HEK293 (cell line): ENCODE results near the gene MVD.

Source experiments
- GLIS2 ChIP-seq: fragments of 450-650 bp; formaldehyde crosslinking; IDR thresholded peaks from 2 replicates; pipeline ENCODE4 v1.5.1; 2016; ENCODE audit warnings: missing biosample characterization, missing genetic modification characterization
- HIC1 ChIP-seq: fragments of 450-650 bp; formaldehyde crosslinking; IDR thresholded peaks from 2 replicates; pipeline ENCODE4 v1.5.1; 2016; ENCODE audit warnings: missing biosample characterization, missing genetic modification characterization
- HOXC10 ChIP-seq: sonication (generic); formaldehyde crosslinking; IDR thresholded peaks from 2 replicates; pipeline ENCODE4 v1.8.1; 2023; ENCODE audit warnings: mild to moderate bottlenecking, missing genetic modification reagents
- INSM2 ChIP-seq: fragments of 450-650 bp; formaldehyde crosslinking; IDR thresholded peaks from 2 replicates; pipeline ENCODE4 v1.5.1; 2016; ENCODE audit warnings: missing biosample characterization, missing genetic modification characterization
- KLF1 ChIP-seq: fragments of 450-650 bp; formaldehyde crosslinking; IDR thresholded peaks from 2 replicates; pipeline ENCODE4 v1.5.1; 2016; ENCODE audit warnings: missing biosample characterization, missing genetic modification characterization
- KLF10 ChIP-seq: fragments of 450-650 bp; IDR thresholded peaks from 2 replicates; pipeline ENCODE4 v1.5.1; 2018; ENCODE audit warnings: missing biosample characterization, mild to moderate bottlenecking, missing genetic modification characterization
- KLF16 ChIP-seq: fragments of 450-650 bp; formaldehyde crosslinking; IDR thresholded peaks from 2 replicates; pipeline ENCODE4 v1.5.1; 2017; ENCODE audit warnings: missing biosample characterization, missing genetic modification characterization
- KLF8 ChIP-seq: fragments of 450-650 bp; formaldehyde crosslinking; IDR thresholded peaks from 2 replicates; pipeline ENCODE4 v1.5.1; 2016; ENCODE audit warnings: missing biosample characterization, missing genetic modification characterization
- MZF1 ChIP-seq: fragments of 450-650 bp; formaldehyde crosslinking; IDR thresholded peaks from 2 replicates; pipeline ENCODE4 v1.5.1; 2017; ENCODE audit warnings: missing biosample characterization, missing genetic modification characterization, borderline replicate concordance
- PATZ1 ChIP-seq: fragments of 450-650 bp; formaldehyde crosslinking; IDR thresholded peaks from 2 replicates; pipeline ENCODE4 v1.5.1; 2016; ENCODE audit warnings: missing biosample characterization, missing genetic modification characterization
- PRDM10 ChIP-seq: fragments of 450-650 bp; formaldehyde crosslinking; IDR thresholded peaks from 2 replicates; pipeline ENCODE4 v1.5.1; 2016; ENCODE audit warnings: missing biosample characterization, missing genetic modification characterization
- SP2 ChIP-seq: fragments of 450-650 bp; formaldehyde crosslinking; IDR thresholded peaks from 2 replicates; pipeline ENCODE4 v1.5.1; 2016; ENCODE audit warnings: missing biosample characterization, missing genetic modification characterization
- SP3 ChIP-seq: fragments of 450-650 bp; formaldehyde crosslinking; IDR thresholded peaks from 2 replicates; pipeline ENCODE4 v1.5.1; 2016; ENCODE audit warnings: missing biosample characterization, missing genetic modification characterization
- SP7 ChIP-seq: fragments of 450-650 bp; formaldehyde crosslinking; IDR thresholded peaks from 2 replicates; pipeline ENCODE4 v1.5.1; 2016; ENCODE audit warnings: missing biosample characterization, missing genetic modification characterization
- ZBTB44 ChIP-seq: fragments of 450-650 bp; IDR thresholded peaks from 2 replicates; pipeline ENCODE4 v1.5.1; 2018; ENCODE audit warnings: missing biosample characterization, mild to moderate bottlenecking, missing genetic modification characterization
- ZBTB7A ChIP-seq: fragments of 450-650 bp; formaldehyde crosslinking; IDR thresholded peaks from 2 replicates; pipeline ENCODE4 v1.5.1; 2016; ENCODE audit warnings: low read depth, missing biosample characterization, missing genetic modification characterization
- ZFHX2 ChIP-seq: fragments of 450-650 bp; formaldehyde crosslinking; conservative IDR thresholded peaks from 2 replicates; pipeline ENCODE4 v1.5.1; 2016; ENCODE audit warnings: missing biosample characterization, missing genetic modification characterization
- ZNF10 ChIP-seq: fragments of 450-650 bp; formaldehyde crosslinking; IDR thresholded peaks from 2 replicates; pipeline ENCODE4 v1.5.1; 2017; ENCODE audit warnings: missing biosample characterization, missing genetic modification characterization
- ZNF133 ChIP-seq: fragments of 450-650 bp; formaldehyde crosslinking; IDR thresholded peaks from 2 replicates; pipeline ENCODE4 v1.5.1; 2016; ENCODE audit warnings: missing biosample characterization, missing genetic modification characterization
- ZNF561 ChIP-seq: fragments of 450-650 bp; IDR thresholded peaks from 2 replicates; pipeline ENCODE4 v1.5.1; 2018; ENCODE audit warnings: missing biosample characterization, missing genetic modification characterization, borderline replicate concordance
- ZNF596 ChIP-seq: fragments of 450-650 bp; IDR thresholded peaks from 2 replicates; pipeline ENCODE4 v1.5.0; 2018; ENCODE audit warnings: missing biosample characterization, mild to moderate bottlenecking, missing genetic modification characterization, moderate library complexity
- ZNF660 ChIP-seq: fragments of 450-650 bp; IDR thresholded peaks from 2 replicates; pipeline ENCODE4 v1.5.1; 2018; ENCODE audit warnings: missing biosample characterization, mild to moderate bottlenecking, missing genetic modification characterization
- ZNF692 ChIP-seq: fragments of 450-650 bp; formaldehyde crosslinking; IDR thresholded peaks from 2 replicates; pipeline ENCODE4 v1.5.1; 2016; ENCODE audit warnings: missing biosample characterization, missing genetic modification characterization
- ZNF76 ChIP-seq: fragments of 450-650 bp; formaldehyde crosslinking; IDR thresholded peaks from 2 replicates; pipeline ENCODE4; 2016; ENCODE audit warnings: low read depth, missing biosample characterization, missing genetic modification characterization, borderline replicate concordance
- ZSCAN30 ChIP-seq: fragments of 450-650 bp; IDR thresholded peaks from 2 replicates; pipeline ENCODE4 v1.5.1; 2018; ENCODE audit warnings: missing biosample characterization, mild to moderate bottlenecking, missing genetic modification characterization, moderate library complexity

MVD gene

GRCh38 chr16:88662843-88663606 is at the start of gene MVD (continued):
- no peak for TF ChIP-seq MZF1 (tag by site-specific recombination)
- TF ChIP-seq PATZ1 (tag by site-specific recombination) = peak; percentile 87
- no peak for TF ChIP-seq ZNF133 (tag by site-specific recombination)
- peak; percentile 50 for TF ChIP-seq SP7 (tag by site-specific recombination)
- TF ChIP-seq ZFHX2 (tag by site-specific recombination) = peak; percentile 65; the same call in 1 of the 2 replicates
- peak; percentile 46; the same call in 1 of the 2 replicates for TF ChIP-seq KLF8 (tag by site-specific recombination)
- TF ChIP-seq ZNF10 (tag by site-specific recombination) = peak; percentile 60; the same call in 1 of the 2 replicates
- 0 out of 2 replicates have a peak, but pooled peaks have one; percentile 6 for TF ChIP-seq ZBTB44 (tag by site-specific recombination)
- TF ChIP-seq ZNF692 (tag by site-specific recombination) = peak; percentile 86; the same call in 1 of the 2 replicates
- no peak for TF ChIP-seq INSM2 (tag by site-specific recombination)
- TF ChIP-seq ZNF561 = 0 out of 2 replicates have a peak, but pooled peaks have one; percentile 52
- no peak for TF ChIP-seq ZNF596 (tag by site-specific recombination)
- peak; percentile 73 for TF ChIP-seq KLF1
- peak; percentile 90 for TF ChIP-seq ZNF660 (tag by site-specific recombination)
- peak; percentile 72; the same call in 1 of the 2 replicates for TF ChIP-seq ZBTB7A (tag by site-specific recombination)
- TF ChIP-seq KLF16 = peak; percentile 36; the same call in 1 of the 2 replicates
- TF ChIP-seq PRDM10 (tag by site-specific recombination) = peak; percentile 24; the same call in 1 of the 2 replicates
- TF ChIP-seq KLF10 (tag by site-specific recombination) = 0 out of 2 replicates have a peak, but pooled peaks have one; percentile 33
- TF ChIP-seq SP3 (tag by site-specific recombination) = peak; percentile 89
- TF ChIP-seq SP2 (tag by site-specific recombination) = peak; percentile 100
- peak; percentile 74; the same call in 1 of the 2 replicates for TF ChIP-seq ZSCAN30 (tag by site-specific recombination)
- no peak for TF ChIP-seq HOXC10 (CRISPR knock-in tag)
- peak; percentile 13; the same call in 1 of the 2 replicates for TF ChIP-seq HIC1 (tag by site-specific recombination)
- TF ChIP-seq GLIS2 = peak; percentile 91
- TF ChIP-seq ZNF76 = 0 out of 2 replicates have a peak, but pooled peaks have one; percentile 60
